ENCODE data around the gene PDCD4. TPM values are rescaled to one million over a fixed set of nuclear protein-coding genes. Genes with fewer than 3 reads are reported as not detected.

Gene PDCD4
- total RNA-seq, 1 experiment from 2014 or later, result 32.7 TPM

DNA sequence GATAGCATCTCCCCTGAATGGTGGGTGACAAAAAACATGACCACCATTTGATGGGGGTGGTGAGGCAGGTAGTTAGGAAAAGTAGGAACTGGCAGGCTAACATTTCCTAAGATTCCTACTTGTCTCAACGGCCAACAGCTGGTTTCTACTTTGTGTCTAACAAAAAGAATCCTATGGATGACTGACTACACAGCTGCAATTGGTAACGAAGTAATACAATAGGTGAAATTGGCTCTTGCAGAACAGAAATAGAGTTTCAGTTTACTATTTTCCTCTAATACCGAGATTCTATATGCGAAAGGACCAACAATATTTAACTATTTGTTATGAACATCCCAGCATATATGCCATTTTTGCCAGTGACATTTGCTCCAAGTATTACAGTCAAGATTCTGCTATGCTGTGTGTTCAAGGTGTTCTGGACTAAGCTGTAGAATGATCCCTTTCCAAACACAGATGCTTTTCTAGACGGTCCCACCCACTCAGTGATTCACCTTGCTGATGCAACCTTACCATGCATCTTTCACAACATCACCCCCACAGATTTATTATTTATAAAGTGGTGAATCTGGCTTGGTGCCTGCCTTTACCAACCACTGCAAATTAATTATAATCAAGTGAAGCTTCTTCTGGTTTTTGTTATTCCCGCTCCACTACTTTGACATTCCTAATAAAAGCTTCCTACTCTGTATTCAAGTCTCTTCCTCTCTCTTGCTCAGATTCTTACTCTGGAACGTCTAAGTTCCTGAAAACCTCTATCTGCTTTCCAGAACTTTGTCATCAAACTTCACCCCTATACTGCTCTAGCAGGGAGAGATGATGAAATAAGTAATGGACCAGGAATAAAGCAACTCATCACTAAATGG is 30.5 kb downstream of the PDCD4 start:
- H3K4me3 Mint-ChIP-seq, result no peak overlapping the region
- ChIA-PET CTCF (interaction anchor here (0.9 kb wide), 1 partner anchor 98 kb away, joined by 3 read pairs; no protein-coding TSS in a partner anchor), POLR2A (interaction anchor here (0.7 to 1.6 kb wide), 3 partner anchors 12 to 31 kb away, joined by 3 to 4 read pairs (median 3); partner anchors contain the start of genes BBIP1 and SHOC2)
- DNase-seq (ENCODE audit: low spot score) (no peak), ATAC-seq (no peak)
- H3K4me1 Mint-ChIP-seq, result peaks cover 3% of the 10 kb centered on the region; the same call in 1 of the 2 replicates
- TF ChIP-seq GABPB1 (CRISPR knock-in tag; IDR thresholded peaks at IDR 0.05) (peak; percentile 94), ZNF232 (CRISPR knock-in tag; IDR thresholded peaks at IDR 0.05) (no peak), ATF3 (CRISPR knock-in tag; conservative IDR thresholded peaks at IDR 0.05) (no peak)
- H3K27ac Mint-ChIP-seq, result no peak overlapping the region
- peaks cover 3% of the 10 kb centered on the region; the same call in 1 of the 2 replicates for H3K36me3 Mint-ChIP-seq
- H3K9me3 Mint-ChIP-seq, result no peaks in the 10 kb centered on the region
- no peaks in the 10 kb centered on the region for H3K27me3 Mint-ChIP-seq (ENCODE audit: low read depth)

GRCh38 chr10:110903280-110904278 is 31.9 kb downstream of the PDCD4 start:
- Mint-ChIP-seq H3K27me3 (ENCODE audit: low read depth) (no peaks in the 10 kb centered on the region), H3K36me3 (peaks cover 3% of the 10 kb centered on the region; the same call in 1 of the 2 replicates), H3K9me3 (no peaks in the 10 kb centered on the region), H3K4me3 (no peak overlapping the region), H3K4me1 (peaks cover 12% of the 10 kb centered on the region), H3K27ac (no peak overlapping the region)
- TF ChIP-seq NR2C2 (CRISPR knock-in tag; IDR thresholded peaks at IDR 0.05), result no peak
- ChIA-PET POLR2A (interaction anchor here (1.6 kb wide), 1 partner anchor 15 kb away, joined by 4 read pairs; the partner anchor contains the start of genes BBIP1 and SHOC2), CTCF (interaction anchor here (0.5 to 1.4 kb wide), 3 partner anchors 11 to 100 kb away, joined by 3 to 4 read pairs (median 3); no protein-coding TSS in a partner anchor)
- ATAC-seq, result no peak
- DNase-seq (ENCODE audit: low spot score), result no peak

GRCh38 chr10:110910138-110910537 is 38.4 kb downstream of the PDCD4 start:
- CTCF ChIA-PET, result interaction anchor here (1.1 kb wide), 1 partner anchor 9 kb away, joined by 3 read pairs; the partner anchor contains the start of genes BBIP1 and SHOC2
- POLR2A ChIA-PET, result interaction anchor here (2.1 kb wide), 1 partner anchor 9 kb away, joined by 8 read pairs; the partner anchor contains the start of genes BBIP1 and SHOC2
- Mint-ChIP-seq H3K27me3 (ENCODE audit: low read depth) (no peaks in the 10 kb centered on the region), H3K27ac (no peak overlapping the region), H3K9me3 (no peaks in the 10 kb centered on the region), H3K4me1 (peaks cover 14% of the 10 kb centered on the region), H3K4me3 (no peak overlapping the region), H3K36me3 (no peaks in the 10 kb centered on the region)
- ATAC-seq (no peak), DNase-seq (ENCODE audit: low spot score) (no peak)
- TF ChIP-seq, protein P1, sequence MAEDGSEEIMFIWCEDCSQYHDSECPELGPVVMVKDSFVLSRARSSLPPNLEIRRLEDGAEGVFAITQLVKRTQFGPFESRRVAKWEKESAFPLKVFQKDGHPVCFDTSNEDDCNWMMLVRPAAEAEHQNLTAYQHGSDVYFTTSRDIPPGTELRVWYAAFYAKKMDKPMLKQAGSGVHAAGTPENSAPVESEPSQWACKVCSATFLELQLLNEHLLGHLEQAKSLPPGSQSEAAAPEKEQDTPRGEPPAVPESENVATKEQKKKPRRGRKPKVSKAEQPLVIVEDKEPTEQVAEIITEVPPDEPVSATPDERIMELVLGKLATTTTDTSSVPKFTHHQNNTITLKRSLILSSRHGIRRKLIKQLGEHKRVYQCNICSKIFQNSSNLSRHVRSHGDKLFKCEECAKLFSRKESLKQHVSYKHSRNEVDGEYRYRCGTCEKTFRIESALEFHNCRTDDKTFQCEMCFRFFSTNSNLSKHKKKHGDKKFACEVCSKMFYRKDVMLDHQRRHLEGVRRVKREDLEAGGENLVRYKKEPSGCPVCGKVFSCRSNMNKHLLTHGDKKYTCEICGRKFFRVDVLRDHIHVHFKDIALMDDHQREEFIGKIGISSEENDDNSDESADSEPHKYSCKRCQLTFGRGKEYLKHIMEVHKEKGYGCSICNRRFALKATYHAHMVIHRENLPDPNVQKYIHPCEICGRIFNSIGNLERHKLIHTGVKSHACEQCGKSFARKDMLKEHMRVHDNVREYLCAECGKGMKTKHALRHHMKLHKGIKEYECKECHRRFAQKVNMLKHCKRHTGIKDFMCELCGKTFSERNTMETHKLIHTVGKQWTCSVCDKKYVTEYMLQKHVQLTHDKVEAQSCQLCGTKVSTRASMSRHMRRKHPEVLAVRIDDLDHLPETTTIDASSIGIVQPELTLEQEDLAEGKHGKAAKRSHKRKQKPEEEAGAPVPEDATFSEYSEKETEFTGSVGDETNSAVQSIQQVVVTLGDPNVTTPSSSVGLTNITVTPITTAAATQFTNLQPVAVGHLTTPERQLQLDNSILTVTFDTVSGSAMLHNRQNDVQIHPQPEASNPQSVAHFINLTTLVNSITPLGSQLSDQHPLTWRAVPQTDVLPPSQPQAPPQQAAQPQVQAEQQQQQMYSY (CRISPR knock-in tag; IDR thresholded peaks at IDR 0.05), result no peak
- TF ChIP-seq AR (CRISPR knock-in tag; IDR thresholded peaks at IDR 0.05), result no peak
- TF ChIP-seq ZNF263 (CRISPR knock-in tag; IDR thresholded peaks at IDR 0.05; ENCODE audit: low read depth), result no peak
- no peak for TF ChIP-seq NFATC4 (CRISPR knock-in tag; IDR thresholded peaks at IDR 0.05)
- TF ChIP-seq JAZF1 (CRISPR knock-in tag; IDR thresholded peaks at IDR 0.05), result no peak
- no peak for TF ChIP-seq CREB1 (CRISPR knock-in tag; IDR thresholded peaks at IDR 0.05)
- TF ChIP-seq, protein P2, sequence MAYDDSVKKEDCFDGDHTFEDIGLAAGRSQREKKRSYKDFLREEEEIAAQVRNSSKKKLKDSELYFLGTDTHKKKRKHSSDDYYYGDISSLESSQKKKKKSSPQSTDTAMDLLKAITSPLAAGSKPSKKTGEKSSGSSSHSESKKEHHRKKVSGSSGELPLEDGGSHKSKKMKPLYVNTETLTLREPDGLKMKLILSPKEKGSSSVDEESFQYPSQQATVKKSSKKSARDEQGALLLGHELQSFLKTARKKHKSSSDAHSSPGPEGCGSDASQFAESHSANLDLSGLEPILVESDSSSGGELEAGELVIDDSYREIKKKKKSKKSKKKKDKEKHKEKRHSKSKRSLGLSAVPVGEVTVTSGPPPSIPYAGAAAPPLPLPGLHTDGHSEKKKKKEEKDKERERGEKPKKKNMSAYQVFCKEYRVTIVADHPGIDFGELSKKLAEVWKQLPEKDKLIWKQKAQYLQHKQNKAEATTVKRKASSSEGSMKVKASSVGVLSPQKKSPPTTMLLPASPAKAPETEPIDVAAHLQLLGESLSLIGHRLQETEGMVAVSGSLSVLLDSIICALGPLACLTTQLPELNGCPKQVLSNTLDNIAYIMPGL (CRISPR knock-in tag; IDR thresholded peaks at IDR 0.05), result no peak
- no peak for TF ChIP-seq TEAD1 (CRISPR knock-in tag; IDR thresholded peaks at IDR 0.05)
- no peak for TF ChIP-seq CDX4 (CRISPR knock-in tag; IDR thresholded peaks at IDR 0.05; ENCODE audit: borderline replicate concordance)
- TF ChIP-seq NFYB (CRISPR knock-in tag; conservative IDR thresholded peaks at IDR 0.05; ENCODE audit: low read depth), result no peak
- no peak for TF ChIP-seq E2F1 (CRISPR knock-in tag; IDR thresholded peaks at IDR 0.05)
- no peak for TF ChIP-seq JUN (CRISPR knock-in tag; IDR thresholded peaks at IDR 0.05)
- TF ChIP-seq GABPB1 (CRISPR knock-in tag; IDR thresholded peaks at IDR 0.05), result no peak
- no peak for TF ChIP-seq FOXK1 (CRISPR knock-in tag; IDR thresholded peaks at IDR 0.05)

All from WTC11 (cell line).